OCI-LY1 (cell line): Measurements from ENCODE around the gene ICAM4.

Source experiments
- H2AFZ ChIP-seq: fragments of 200-600 bp; sonication (generic), shearing (Covaris generic); 2 replicates; pipeline ENCODE4 v1.6.0; 2014; ENCODE audit warnings: antibody characterized with exemption, mild to moderate bottlenecking, low read length
- H3F3A ChIP-seq: fragments of 200-600 bp; sonication (generic), shearing (Covaris generic); 2 replicates; pipeline ENCODE4 v1.6.0; 2014; ENCODE audit warnings: mild to moderate bottlenecking, antibody characterized with exemption, low read length, moderate library complexity; ENCODE audit not compliant: insufficient read depth
- H3K27ac ChIP-seq: fragments of 200-600 bp; sonication (generic); 2 replicates; pipeline ENCODE4 v1.5.1; 2014; ENCODE audit warnings: low read length, mixed run types, mild to moderate bottlenecking, low read depth; ENCODE audit not compliant: poor library complexity, severe bottlenecking
- H3K27me3 ChIP-seq: fragments of 200-600 bp; sonication (generic); 2 replicates; pipeline ENCODE4 v1.6.0; 2014; ENCODE audit warnings: antibody characterized with exemption, mild to moderate bottlenecking, low read length, moderate library complexity; ENCODE audit not compliant: insufficient read depth
- H3K36me3 ChIP-seq: fragments of 200-600 bp; sonication (generic); 2 replicates; pipeline ENCODE4 v1.6.1; 2014; ENCODE audit warnings: mild to moderate bottlenecking, antibody characterized with exemption, low read length, moderate library complexity, mixed read lengths; ENCODE audit not compliant: insufficient read depth
- H3K4me1 ChIP-seq: fragments of 200-600 bp; sonication (generic); 2 replicates; pipeline ENCODE4 v1.5.1; 2014; ENCODE audit warnings: mild to moderate bottlenecking, low read length, moderate library complexity; ENCODE audit not compliant: insufficient read depth, severe bottlenecking
- H3K4me2 ChIP-seq: fragments of 200-600 bp; sonication (generic), shearing (Covaris generic); 2 replicates; pipeline ENCODE4 v1.6.1; 2014; ENCODE audit warnings: low read length
- H3K4me3 ChIP-seq: fragments of 200-600 bp; sonication (generic); 2 replicates; pipeline ENCODE4 v1.5.1; 2014; ENCODE audit warnings: low read length, low read depth, mild to moderate bottlenecking, mixed read lengths; ENCODE audit not compliant: poor library complexity, severe bottlenecking
- H3K79me2 ChIP-seq: fragments of 200-600 bp; shearing (Covaris generic); 2 replicates; pipeline ENCODE4 v1.6.1; 2016; ENCODE audit warnings: mixed run types, low read length, mixed read lengths; ENCODE audit not compliant: insufficient read depth
- H3K9ac ChIP-seq: fragments of 200-600 bp; sonication (generic), shearing (Covaris generic); 2 replicates; pipeline ENCODE4 v1.6.1; 2014; ENCODE audit warnings: mild to moderate bottlenecking, low read length, mixed read lengths
- H3K9me2 ChIP-seq: fragments of 200-600 bp; sonication (generic), shearing (Covaris generic); 2 replicates; pipeline ENCODE4 v1.6.1; 2014; ENCODE audit warnings: low read depth, mild to moderate bottlenecking, low read length, mixed read lengths
- H3K9me3 ChIP-seq: fragments of 200-600 bp; shearing (Covaris generic); 2 replicates; pipeline ENCODE4 v1.6.1; 2014; ENCODE audit warnings: low read length, mixed read lengths
- H4K20me1 ChIP-seq: fragments of 200-600 bp; sonication (generic), shearing (Covaris generic); 2 replicates; pipeline ENCODE4 v1.6.0; 2016; ENCODE audit warnings: mild to moderate bottlenecking, low read length; ENCODE audit not compliant: insufficient read depth
- CTCF ChIP-seq: fragments of 200-600 bp; sonication (generic), shearing (Covaris generic); IDR thresholded peaks from 2 replicates; pipeline ENCODE4 v1.5.1; 2017; ENCODE audit warnings: mild to moderate bottlenecking, antibody characterized with exemption, low read length, moderate library complexity, mixed read lengths
- EZH2 ChIP-seq: fragments of 200-600 bp; sonication (generic), shearing (Covaris generic); IDR thresholded peaks from 2 replicates; pipeline ENCODE4 v1.8.0; 2017; ENCODE audit warnings: borderline replicate concordance, mixed run types, mild to moderate bottlenecking, antibody characterized with exemption, low read length, moderate library complexity, mixed read lengths

Gene ICAM4

GRCh38 chr19:10251792-10252694 lies 34.7 kb upstream of the ICAM4 start, which contains the start of gene MRPL4:
MRPL4 (plus strand) TSS chr19:10252214; CDS start chr19:10252254, 40 bp downstream.
- Histone ChIP-seq H3K9me3 (no peaks in the 10 kb centered on the region), H3K79me2 (peaks cover 8% of the 10 kb centered on the region), H4K20me1 (no peaks in the 10 kb centered on the region), H3K4me3 (peak within 1 kb of the TSS; percentile 94), H3K36me3 (peaks cover 35% of the 10 kb centered on the region), H3K27ac (peak within 1 kb of the TSS; percentile 41), H3K27me3 (no peaks in the 10 kb centered on the region), H2AFZ (no peak within 1 kb of the TSS), H3K9me2 (no peaks in the 10 kb centered on the region), H3K9ac (peak within 1 kb of the TSS; percentile 92), H3K4me1 (peaks cover 34% of the 10 kb centered on the region), H3K4me2 (peak within 1 kb of the TSS; percentile 100), H3F3A (0 out of 2 replicates have a peak, but pooled peaks cover 1% of the 10 kb centered on the region)
- no peak for TF ChIP-seq EZH2
- TF ChIP-seq CTCF = no peak

GRCh38 chr19:10252707-10253106 lies 34.0 kb upstream of the ICAM4 start:
- Histone ChIP-seq H3K9me3 (no peaks in the 10 kb centered on the region), H3K4me1 (peaks cover 32% of the 10 kb centered on the region), H3K79me2 (peaks cover 8% of the 10 kb centered on the region), H3K27me3 (no peaks in the 10 kb centered on the region), H3K9me2 (no peaks in the 10 kb centered on the region), H3K4me3 (peak overlapping the region; percentile 94), H3K27ac (peak overlapping the region; percentile 27), H3F3A (no peaks in the 10 kb centered on the region), H3K4me2 (peak overlapping the region; percentile 100), H2AFZ (no peak overlapping the region), H3K9ac (peak overlapping the region; percentile 92), H4K20me1 (no peaks in the 10 kb centered on the region), H3K36me3 (peaks cover 41% of the 10 kb centered on the region)
- no peak for TF ChIP-seq EZH2
- TF ChIP-seq CTCF = no peak

GRCh38 chr19:10254244-10254643 lies 32.5 kb upstream of the ICAM4 start:
- H3K9ac ChIP-seq = no peak overlapping the region
- no peaks in the 10 kb centered on the region for H3K9me3 ChIP-seq
- no peak for TF ChIP-seq EZH2
- TF ChIP-seq CTCF = no peak
- peaks cover 52% of the 10 kb centered on the region for H3K36me3 ChIP-seq
- no peak overlapping the region for H3K27ac ChIP-seq
- H3K4me3 ChIP-seq = no peak overlapping the region
- H2AFZ ChIP-seq = no peak overlapping the region
- peaks cover 8% of the 10 kb centered on the region for H3K79me2 ChIP-seq
- H3K9me2 ChIP-seq = no peaks in the 10 kb centered on the region
- no peak overlapping the region for H3K4me2 ChIP-seq
- H3K27me3 ChIP-seq = no peaks in the 10 kb centered on the region
- peaks cover 20% of the 10 kb centered on the region for H3K4me1 ChIP-seq
- H4K20me1 ChIP-seq = no peaks in the 10 kb centered on the region
- H3F3A ChIP-seq = no peaks in the 10 kb centered on the region
